A549 (cell line): ENCODE measurements around the gene GHR. TPM values are rescaled to one million over a fixed set of nuclear protein-coding genes. Genes with fewer than 3 reads are reported as not detected.

ENCODE experiments used
- ATAC-seq, 2 experiments: fragments of 200-7000 bp in 1 of 2; fragments of >200 bp in 1 of 2; cut with Nextera tagmentation in 1 of 2; cut with Tn5 transposase in 1 of 2; 3 replicates each; pipeline versions ENCODE4 v1.8.0 to v1.9.1; 2018 to 2020; ENCODE audit warnings: mild to moderate bottlenecking in 1 of 2, moderate library complexity in 1 of 2
- CTCF ChIA-PET: fragments of 300-600 bp; sonication (Branson Sonifier 250); formaldehyde crosslinking; extraction: SDS; loops from one replicate; lab custom pipeline; 2021; ENCODE audit warnings: antibody characterized with exemption, inconsistent platforms; lab: Yijun Ruan, JAX
- POLR2A ChIA-PET: fragments of 350-600 bp; formaldehyde crosslinking; extraction: SDS; loops from one replicate; lab custom pipeline; 2021; ENCODE audit warnings: antibody characterized with exemption, inconsistent platforms; lab: Yijun Ruan, JAX
- DNase-seq, 2 experiments: peaks; one replicate each; pipeline versions ENCODE4 v3.0.0 to v3.0.0-alpha.2; 2011 to 2016; ENCODE audit warnings: low read depth in 1 of 2, low spot score in 1 of 2
- FAIRE-seq: peaks from 2 replicates; lab custom pipeline; 2011; peaks lifted over from hg19 to GRCh38; lab: Jason Lieb, UNC
- H3K27ac ChIP-seq, 2 experiments: fragments of >200 bp; sonication (Bioruptor Twin); formaldehyde crosslinking; 3 replicates each; pipeline ENCODE4 v1.5.1; 2016 to 2017
- H3K4me1 ChIP-seq: fragments of >200 bp; sonication (Bioruptor Twin); formaldehyde crosslinking; 3 replicates; pipeline ENCODE4 v1.6.1; 2016
- H3K4me2 ChIP-seq: fragments of >200 bp; sonication (Bioruptor Twin); formaldehyde crosslinking; 3 replicates; pipeline ENCODE4 v1.6.1; 2016
- H3K4me3 ChIP-seq: fragments of >200 bp; sonication (Bioruptor Twin); formaldehyde crosslinking; 3 replicates; pipeline ENCODE4 v1.5.1; 2016
- H3K9me3 ChIP-seq: fragments of >200 bp; sonication (Bioruptor Twin); formaldehyde crosslinking; 3 replicates; pipeline ENCODE4 v1.6.1; 2016
- BCL3 ChIP-seq: fragments of >200 bp; sonication (Bioruptor Twin); formaldehyde crosslinking; IDR thresholded peaks from 3 replicates; pipeline ENCODE4 v1.6.1; 2016
- BHLHE40 ChIP-seq: IDR thresholded peaks from 2 replicates; pipeline ENCODE4 v1.6.1; 2012; ENCODE audit warnings: low read depth, low read length, inconsistent platforms
- CBX8 ChIP-seq: fragments of 200-600 bp; sonication (generic); IDR thresholded peaks from 2 replicates; pipeline ENCODE4 v1.6.1; 2016
- CEBPB ChIP-seq, 2 experiments: fragments of >200 bp in 1 of 2; sonication (Bioruptor Twin) in 1 of 2; formaldehyde crosslinking in 1 of 2; IDR thresholded peaks; 2 replicates each; pipeline ENCODE4 v1.6.1; 2012 to 2016
- E2F6 ChIP-seq: IDR thresholded peaks from 2 replicates; pipeline ENCODE4 v1.6.1; 2012; ENCODE audit warnings: low read depth, borderline replicate concordance
- EHMT2 ChIP-seq: fragments of 200-600 bp; sonication (generic); IDR thresholded peaks from 2 replicates; pipeline ENCODE4 v1.6.1; 2016; ENCODE audit warnings: antibody characterized with exemption, low read depth, mild to moderate bottlenecking, moderate library complexity
- ESRRA ChIP-seq: fragments of 150-350 bp; IDR thresholded peaks from 2 replicates; pipeline ENCODE4 v1.6.1; 2014; ENCODE audit warnings: mild to moderate bottlenecking, low read length, borderline replicate concordance
- FOSB ChIP-seq: fragments of 250-450 bp; sonication (Bioruptor Pico); IDR thresholded peaks from 2 replicates; pipeline ENCODE4 v1.5.0; 2020; ENCODE audit warnings: mild to moderate bottlenecking, moderate library complexity
- FOXS1 ChIP-seq: fragments of 250-450 bp; sonication (Bioruptor Pico); IDR thresholded peaks from 2 replicates; pipeline ENCODE4 v1.5.0; 2020; ENCODE audit warnings: mild to moderate bottlenecking, moderate library complexity
- GATA3 ChIP-seq: IDR thresholded peaks from 2 replicates; pipeline ENCODE4 v1.6.1; 2012; ENCODE audit warnings: borderline replicate concordance
- HDAC2 ChIP-seq: fragments of 200-600 bp; sonication (generic); IDR thresholded peaks from 2 replicates; pipeline ENCODE4 v1.6.1; 2016
- HOXB5 ChIP-seq: fragments of 250-450 bp; sonication (Bioruptor Pico); IDR thresholded peaks from 2 replicates; pipeline ENCODE4 v1.5.0; 2020; ENCODE audit warnings: mild to moderate bottlenecking, moderate library complexity
- JUN ChIP-seq, 2 experiments: fragments of >200 bp; sonication (Bioruptor Twin); formaldehyde crosslinking; IDR thresholded peaks; 2 replicates in 1 of 2; 3 replicates in 1 of 2; pipeline ENCODE4 v1.6.1; 2016 to 2017
- JUNB ChIP-seq: fragments of >200 bp; sonication (Bioruptor Twin); formaldehyde crosslinking; IDR thresholded peaks from 2 replicates; pipeline ENCODE4 v1.6.1; 2016
- KDM1A ChIP-seq: fragments of 200-600 bp; sonication (generic); IDR thresholded peaks from 2 replicates; pipeline ENCODE4 v1.6.1; 2016; ENCODE audit warnings: low read depth, mild to moderate bottlenecking
- KDM5A ChIP-seq: fragments of 200-600 bp; sonication (generic); IDR thresholded peaks from 2 replicates; pipeline ENCODE4 v1.6.1; 2016; ENCODE audit warnings: antibody characterized with exemption, mild to moderate bottlenecking
- MAFK ChIP-seq: fragments of 450-650 bp; IDR thresholded peaks from 2 replicates; pipeline ENCODE4 v1.6.1; 2014; ENCODE audit not compliant: partially characterized antibody
- MAX ChIP-seq: IDR thresholded peaks from 2 replicates; pipeline ENCODE4 v1.6.1; 2012
- MYC ChIP-seq: IDR thresholded peaks from 2 replicates; pipeline ENCODE4 v1.6.1; 2012; ENCODE audit warnings: mild to moderate bottlenecking, inconsistent platforms, low read length, improper control_type of control experiment, borderline replicate concordance
- PBX3 ChIP-seq: IDR thresholded peaks from 2 replicates; pipeline ENCODE4 v1.6.1; 2012
- PHF8 ChIP-seq: fragments of 200-600 bp; sonication (generic); IDR thresholded peaks from 2 replicates; pipeline ENCODE4 v1.6.1; 2016; ENCODE audit warnings: low read depth, mild to moderate bottlenecking, antibody characterized with exemption, moderate library complexity, borderline replicate concordance
- POLR2A ChIP-seq: IDR thresholded peaks from 2 replicates; pipeline ENCODE4 v1.6.1; 2012; ENCODE audit warnings: mild to moderate bottlenecking, low read length
- POLR2AphosphoS2 ChIP-seq: conservative IDR thresholded peaks from 2 replicates; pipeline ENCODE4 v1.6.1; 2012; ENCODE audit warnings: low read length, improper control_type of control experiment, inconsistent platforms
- REST ChIP-seq: fragments of 200-600 bp; sonication (generic); IDR thresholded peaks from 2 replicates; pipeline ENCODE4 v1.6.1; 2016; ENCODE audit warnings: antibody characterized with exemption, mild to moderate bottlenecking, moderate library complexity
- RNF2 ChIP-seq: fragments of 200-600 bp; sonication (generic); IDR thresholded peaks from 2 replicates; pipeline ENCODE4 v1.6.1; 2016; ENCODE audit warnings: low read depth, mild to moderate bottlenecking, antibody characterized with exemption, moderate library complexity, borderline replicate concordance
- SMC3 ChIP-seq: fragments of >200 bp; sonication (Bioruptor Twin); formaldehyde crosslinking; IDR thresholded peaks from 3 replicates; pipeline ENCODE4 v1.6.1; 2018; ENCODE audit warnings: inconsistent platforms
- SREBF2 ChIP-seq: fragments of 450-650 bp; IDR thresholded peaks from 2 replicates; pipeline ENCODE4 v1.6.1; 2014; ENCODE audit warnings: mild to moderate bottlenecking, moderate library complexity
- ZFP36 ChIP-seq: fragments of 450-650 bp; IDR thresholded peaks from 2 replicates; pipeline ENCODE4 v1.6.1; 2014; ENCODE audit warnings: borderline replicate concordance; ENCODE audit not compliant: partially characterized antibody
- ZSCAN20 ChIP-seq: fragments of 250-450 bp; sonication (Bioruptor Pico); IDR thresholded peaks from 2 replicates; pipeline ENCODE4 v1.8.0; 2022; ENCODE audit warnings: mild to moderate bottlenecking, moderate library complexity
- WGBS: methylation state at CpG from one replicate; pipeline ENCODE4 v1.1.6; 2017; ENCODE audit errors: missing lambda C conversion rate; 5-methylcytosine and 5-hydroxymethylcytosine counted together
- polyA plus RNA-seq, 4 experiments: library from polyadenylated mRNA; depleted of rRNA in 3 of 4; stranded (reverse); fragments of >200 nt; fragmentation: RNase III in 1 of 4; extraction: RNeasy Plus Mini Kit Qiagen cat#74134 plus additional on column Dnase treatment in 1 of 4; gene quantifications; 2 replicates in 3 of 4; 3 replicates in 1 of 4; pipeline ENCODE4 v1.2.3, GENCODE V29; 2011 to 2017

The GHR gene
- polyA plus RNA-seq, 2 of the 4 experiments (the other 2 are of a cell fraction): 0.05 TPM; not detected in 1

- no peak overlapping the region for H3K27ac ChIP-seq
- no peak overlapping the region for H3K4me3 ChIP-seq
- ATAC-seq (no peak), DNase-seq (no peak), FAIRE-seq (no peak)
- POLR2A ChIA-PET: no interaction called here
- 6% methylated on average over 3 of the region's 3 CpGs for WGBS
- H3K4me2 ChIP-seq: no peak overlapping the region
- TF ChIP-seq JUNB (no peak), MAFK (peak; percentile 55), KDM1A (no peak), JUN (IDR thresholded peaks at IDR 0.05) (no peak), E2F6 (no peak), POLR2A (no peak)
- no peaks in the 10 kb centered on the region for H3K4me1 ChIP-seq
- CTCF ChIA-PET: no interaction called here
- H3K9me3 ChIP-seq: no peaks in the 10 kb centered on the region
Measured at GRCh38 chr5:42400474-42400873, 22.8 kb upstream of the GHR start.

GRCh38 chr5:42403236-42403635 is 20.0 kb upstream of the GHR start:
- no peaks in the 10 kb centered on the region for H3K9me3 ChIP-seq
- H3K4me3 ChIP-seq: no peak overlapping the region
- DNase-seq (no peak), FAIRE-seq (no peak), ATAC-seq (no peak)
- no peaks in the 10 kb centered on the region for H3K4me1 ChIP-seq
- no peak overlapping the region for H3K27ac ChIP-seq
- no peak overlapping the region for H3K4me2 ChIP-seq
- CTCF ChIA-PET: interaction anchor here (0.7 kb wide), 1 partner anchor 293 kb away, joined by 3 read pairs; no protein-coding TSS in a partner anchor
- TF ChIP-seq ZFP36 (no peak), POLR2A (no peak), FOSB (no peak), BCL3 (no peak), MAX (no peak), RNF2 (no peak), SREBF2 (no peak), REST (no peak), FOXS1 (CRISPR knock-in tag) (no peak), BHLHE40 (no peak), EHMT2 (no peak)
- TF ChIP-seq, all 56 proteins: peak for 0
- POLR2A ChIA-PET: no interaction called here
- WGBS: 7% methylated on average over 2 of the region's 2 CpGs

GRCh38 chr5:42404366-42404765 is 18.9 kb upstream of the GHR start:
- Histone ChIP-seq H3K4me3 (no peak overlapping the region), H3K4me1 (no peaks in the 10 kb centered on the region), H3K9me3 (no peaks in the 10 kb centered on the region), H3K4me2 (no peak overlapping the region), H3K27ac (no peak overlapping the region)
- TF ChIP-seq SMC3: no peak
- no peak for TF ChIP-seq PHF8
- TF ChIP-seq EHMT2: no peak
- TF ChIP-seq FOSB: no peak
- TF ChIP-seq MYC: no peak
- no peak for TF ChIP-seq HOXB5 (CRISPR knock-in tag)
- no peak for TF ChIP-seq KDM5A
- TF ChIP-seq ZFP36: no peak
- no peak for TF ChIP-seq CBX8
- no peak for TF ChIP-seq JUN (IDR thresholded peaks at IDR 0.05)
- no peak for TF ChIP-seq HDAC2
- TF ChIP-seq PBX3: no peak
- TF ChIP-seq GATA3: no peak
- TF ChIP-seq POLR2AphosphoS2: no peak
- no peak for TF ChIP-seq POLR2A
- TF ChIP-seq ZSCAN20 (CRISPR knock-in tag): no peak
- no peak for TF ChIP-seq ESRRA
- no peak for TF ChIP-seq CEBPB (IDR thresholded peaks at IDR 0.05)
- DNase-seq (no peak), ATAC-seq (no peak), FAIRE-seq (no peak)
- CTCF ChIA-PET: no interaction called here
- 0% methylated on average over 2 of the region's 2 CpGs for WGBS
- POLR2A ChIA-PET: no interaction called here
